Suprapubic skin (tissue), 3 donors: ENCODE data around the gene AP1M2.

ENCODE experiments used
- EP300 ChIP-seq: sonication (generic); formaldehyde crosslinking; IDR thresholded peaks from one replicate; pipeline ENCODE4 v1.6.1; 2017; ENCODE audit warnings: antibody characterized with exemption
- POLR2A ChIP-seq, 2 donors: fragments of 450-650 bp; IDR thresholded peaks; one replicate each; pipeline ENCODE4 v1.6.1; 2017; ENCODE audit warnings: antibody characterized with exemption in 2 of 2, mild to moderate bottlenecking in 2 of 2, moderate library complexity in 2 of 2
- TF ChIP-seq, protein P1 (sequence below), 2 donors: fragments of 200-600 bp in 1 of 2; fragments of 450-650 bp in 1 of 2; sonication (generic) in 1 of 2; IDR thresholded peaks; one replicate each; pipeline ENCODE4 v1.5.1; 2016 to 2019; ENCODE audit warnings: antibody characterized with exemption in 2 of 2, mild to moderate bottlenecking in 1 of 2, moderate library complexity in 1 of 2

DNA sequence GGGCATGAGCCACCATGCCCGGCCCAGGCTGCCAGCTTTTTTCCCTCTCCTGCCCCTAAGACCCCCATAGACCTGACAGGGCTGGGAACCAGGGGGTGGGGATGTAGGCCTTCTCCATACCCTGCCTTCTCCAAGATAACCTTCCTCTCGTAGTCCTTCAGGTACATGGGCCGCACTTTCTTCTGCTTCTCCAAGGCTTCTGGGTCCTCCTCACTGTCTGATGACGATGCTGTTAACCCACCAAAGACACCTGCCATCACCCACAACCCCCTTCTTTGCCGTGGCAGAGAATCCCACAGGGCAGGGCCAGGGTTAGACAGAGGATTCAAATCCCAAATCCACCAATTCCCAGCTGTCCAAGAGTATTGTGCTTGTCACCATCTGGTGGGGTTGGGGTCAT, 24.5 kb downstream of the AP1M2 start:
- TF ChIP-seq, protein P1, sequence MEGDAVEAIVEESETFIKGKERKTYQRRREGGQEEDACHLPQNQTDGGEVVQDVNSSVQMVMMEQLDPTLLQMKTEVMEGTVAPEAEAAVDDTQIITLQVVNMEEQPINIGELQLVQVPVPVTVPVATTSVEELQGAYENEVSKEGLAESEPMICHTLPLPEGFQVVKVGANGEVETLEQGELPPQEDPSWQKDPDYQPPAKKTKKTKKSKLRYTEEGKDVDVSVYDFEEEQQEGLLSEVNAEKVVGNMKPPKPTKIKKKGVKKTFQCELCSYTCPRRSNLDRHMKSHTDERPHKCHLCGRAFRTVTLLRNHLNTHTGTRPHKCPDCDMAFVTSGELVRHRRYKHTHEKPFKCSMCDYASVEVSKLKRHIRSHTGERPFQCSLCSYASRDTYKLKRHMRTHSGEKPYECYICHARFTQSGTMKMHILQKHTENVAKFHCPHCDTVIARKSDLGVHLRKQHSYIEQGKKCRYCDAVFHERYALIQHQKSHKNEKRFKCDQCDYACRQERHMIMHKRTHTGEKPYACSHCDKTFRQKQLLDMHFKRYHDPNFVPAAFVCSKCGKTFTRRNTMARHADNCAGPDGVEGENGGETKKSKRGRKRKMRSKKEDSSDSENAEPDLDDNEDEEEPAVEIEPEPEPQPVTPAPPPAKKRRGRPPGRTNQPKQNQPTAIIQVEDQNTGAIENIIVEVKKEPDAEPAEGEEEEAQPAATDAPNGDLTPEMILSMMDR (IDR thresholded peaks at IDR 0.05), result no peak
- TF ChIP-seq EP300 (no peak), POLR2A (IDR thresholded peaks at IDR 0.05) (no peak)
